ENCODE data around the gene SWSAP1.

Gene SWSAP1

DNA sequence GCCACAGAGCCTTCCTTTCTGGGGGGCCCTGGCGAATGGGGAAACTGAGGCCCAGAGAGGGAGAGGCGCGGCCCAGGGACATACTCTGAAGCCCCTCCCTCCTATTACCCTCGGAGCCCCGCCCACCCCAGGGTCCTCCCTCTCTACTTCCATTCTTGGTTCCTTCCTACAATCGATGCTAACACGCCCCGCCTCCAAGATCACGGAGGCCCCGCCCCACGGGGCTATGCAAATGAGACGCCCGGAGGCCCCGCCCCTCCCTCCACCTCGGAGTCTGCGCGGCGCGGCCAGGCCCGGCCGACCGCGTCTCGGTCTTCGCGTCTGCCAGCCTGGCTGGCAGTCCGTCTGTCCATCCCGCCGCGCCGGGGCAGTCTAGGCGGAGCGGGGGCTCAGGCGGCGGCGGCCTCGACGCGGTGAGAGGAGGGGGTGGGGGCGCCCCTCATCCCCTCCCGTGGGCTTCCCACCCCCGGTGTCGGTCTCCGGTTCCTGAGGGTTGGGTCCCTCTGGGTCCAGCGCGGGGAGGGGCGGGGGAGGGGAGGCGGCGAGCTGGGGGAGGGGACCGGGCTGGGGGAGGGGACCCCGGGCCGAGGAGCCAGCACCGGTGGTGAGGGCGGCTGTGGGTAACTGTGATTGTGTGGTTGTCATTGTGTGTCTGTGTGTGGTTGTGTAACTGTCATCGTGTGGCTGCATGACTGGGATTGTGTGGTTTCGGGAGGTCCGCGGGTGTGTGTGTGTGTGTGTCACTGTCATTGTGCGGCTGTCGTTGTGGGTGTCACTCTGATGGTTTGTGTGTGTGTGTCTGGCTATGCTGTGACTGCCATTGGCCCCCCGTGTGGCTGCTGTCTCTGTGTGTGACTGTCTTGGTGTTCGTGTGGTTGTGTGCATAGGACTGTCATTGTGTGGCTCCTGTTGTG lies 19.0 kb upstream of the SWSAP1 start, which contains the start of gene PLPPR2:
Gene PLPPR2 (plus strand): TSS at position 273 of the 914 bp plus-strand sequence. CDS start 2,242 bp downstream, outside the sequence.
- peak; percentile 90 for DNase-seq

DNA sequence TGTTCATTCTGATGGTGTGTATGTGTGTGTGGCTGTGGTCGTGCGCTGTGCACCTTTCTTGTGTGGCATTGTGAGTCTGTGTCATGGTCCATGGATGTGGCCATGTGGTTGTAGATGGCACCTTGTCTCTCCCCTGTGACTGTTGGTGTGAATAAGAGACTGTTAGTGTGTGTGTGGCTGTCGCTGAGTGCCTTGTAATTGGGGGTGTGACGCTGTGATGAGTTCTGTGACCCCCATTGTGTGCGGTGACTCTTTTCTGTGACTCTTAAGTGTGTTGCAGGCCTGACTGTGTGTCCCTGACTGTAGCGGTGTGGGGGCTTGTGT lies 18.4 kb upstream of the SWSAP1 start:
- DNase-seq, result no peak

DNA sequence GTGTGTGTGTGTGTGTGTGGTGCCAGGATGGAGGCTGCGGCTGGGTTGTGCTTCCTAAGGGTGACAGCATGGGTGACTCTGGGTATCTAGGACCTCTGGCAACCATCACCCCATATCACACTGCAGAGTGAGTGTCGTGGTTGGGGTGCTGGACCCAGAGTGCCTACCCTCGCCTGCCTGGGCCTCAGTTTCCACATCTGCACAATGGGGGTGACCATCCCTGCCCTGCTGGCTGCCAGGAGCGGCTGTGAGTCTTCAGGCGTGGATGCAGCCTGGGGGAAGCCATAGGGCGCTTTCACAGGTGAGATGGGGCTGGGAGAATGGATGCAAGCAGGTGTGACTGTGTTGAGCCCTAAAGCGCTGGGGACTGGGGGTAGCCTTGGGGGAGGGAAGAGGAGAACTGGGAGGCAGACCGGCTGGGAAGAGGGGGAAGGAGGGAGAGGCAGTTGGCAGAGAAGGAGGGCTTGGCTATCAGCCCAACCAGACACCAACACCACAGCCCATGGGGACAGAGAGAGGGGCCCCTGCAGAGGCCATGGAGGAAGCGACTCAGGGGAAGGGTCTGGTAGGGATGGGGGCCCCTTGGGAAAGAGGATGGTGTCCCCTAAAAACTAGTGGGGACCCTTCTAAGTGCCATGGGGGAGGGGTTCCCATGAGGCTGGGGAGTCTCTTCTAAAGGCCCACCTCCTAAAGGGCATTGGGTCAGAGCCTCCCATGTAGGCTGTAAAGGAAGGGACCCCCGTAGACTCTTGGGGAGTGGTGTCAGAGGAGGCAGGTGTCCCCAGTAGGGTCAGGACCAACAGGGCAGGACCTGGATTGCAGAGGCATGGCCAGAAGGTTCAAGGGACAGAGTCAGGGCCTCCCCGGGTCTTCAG lies 17.6 kb upstream of the SWSAP1 start:
- DNase-seq, result no peak

GRCh38 chr19:11359421-11359820 lies 15.0 kb upstream of the SWSAP1 start:
- no peak for DNase-seq

DNA sequence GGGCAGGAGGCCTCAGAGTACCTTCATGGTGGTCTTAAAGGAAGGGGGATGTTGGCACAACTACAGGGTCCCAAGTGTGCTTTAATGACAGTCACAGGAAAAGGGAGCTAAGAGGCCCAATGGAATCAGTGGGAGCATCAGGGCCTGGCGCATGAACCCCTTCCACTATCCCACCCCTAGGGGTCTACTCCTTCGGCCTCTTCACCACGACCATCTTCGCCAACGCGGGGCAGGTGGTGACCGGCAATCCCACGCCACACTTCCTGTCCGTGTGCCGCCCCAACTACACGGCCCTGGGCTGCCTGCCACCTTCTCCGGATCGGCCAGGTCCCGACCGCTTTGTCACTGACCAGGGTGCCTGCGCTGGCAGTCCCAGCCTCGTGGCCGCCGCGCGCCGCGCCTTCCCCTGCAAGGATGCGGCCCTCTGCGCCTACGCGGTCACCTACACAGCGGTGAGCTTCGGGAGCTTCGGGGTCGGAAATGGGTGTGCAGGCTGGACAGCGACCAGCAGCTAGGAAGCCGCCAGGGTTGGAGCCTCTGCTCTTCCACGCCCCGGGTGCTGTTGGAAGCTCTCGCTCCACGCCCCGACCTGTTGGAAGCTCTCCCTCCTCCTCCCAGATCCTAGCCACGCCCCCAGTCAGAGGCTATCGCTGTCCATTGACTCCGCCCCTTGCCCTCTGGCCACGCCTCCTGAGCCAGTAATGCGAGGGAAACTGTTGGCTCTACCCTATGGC lies 13.3 kb upstream of the SWSAP1 start:
- DNase-seq, result no peak

DNA sequence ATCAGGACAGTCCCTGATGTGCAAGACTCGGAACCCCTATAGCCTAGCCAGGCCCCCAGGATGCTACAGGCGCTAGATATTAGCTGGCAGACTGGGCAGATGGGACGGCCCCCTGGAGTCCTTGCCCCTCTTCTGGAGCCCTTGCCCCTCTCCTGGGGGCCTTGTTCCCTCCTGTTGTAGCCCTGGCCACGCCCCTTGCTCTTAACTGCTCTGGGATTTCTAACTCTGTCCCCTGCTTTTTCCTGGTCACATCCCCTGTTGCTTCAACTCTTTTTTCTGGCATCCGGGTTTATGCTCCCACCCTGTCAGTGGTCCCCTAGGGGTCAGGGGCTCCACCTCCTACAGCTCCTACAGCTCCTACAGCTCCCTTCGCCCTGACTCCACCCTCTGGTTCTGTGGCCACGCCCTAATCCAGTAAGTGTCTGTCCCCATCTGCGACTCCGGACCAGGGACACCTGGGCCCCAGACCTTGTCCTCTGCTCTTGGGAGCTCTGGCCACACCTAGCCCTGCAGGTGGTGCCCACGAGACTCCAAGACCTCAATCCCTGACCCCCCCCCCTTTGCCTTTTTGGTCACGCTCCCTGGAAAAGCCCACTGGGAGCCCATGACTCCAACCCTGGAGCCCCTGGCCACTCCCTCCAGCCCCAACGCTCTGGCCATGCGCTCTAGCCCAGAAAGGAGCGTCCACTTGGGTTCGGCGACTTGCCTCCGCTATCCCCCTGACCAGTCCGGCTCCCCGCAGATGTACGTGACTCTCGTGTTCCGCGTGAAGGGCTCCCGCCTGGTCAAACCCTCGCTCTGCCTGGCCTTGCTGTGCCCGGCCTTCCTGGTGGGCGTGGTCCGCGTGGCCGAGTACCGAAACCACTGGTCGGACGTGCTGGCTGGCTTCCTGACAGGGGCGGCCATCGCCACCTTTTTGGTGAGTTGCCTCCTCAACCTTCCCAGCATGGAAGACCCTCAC lies 12.4 kb upstream of the SWSAP1 start:
- no peak for DNase-seq

DNA sequence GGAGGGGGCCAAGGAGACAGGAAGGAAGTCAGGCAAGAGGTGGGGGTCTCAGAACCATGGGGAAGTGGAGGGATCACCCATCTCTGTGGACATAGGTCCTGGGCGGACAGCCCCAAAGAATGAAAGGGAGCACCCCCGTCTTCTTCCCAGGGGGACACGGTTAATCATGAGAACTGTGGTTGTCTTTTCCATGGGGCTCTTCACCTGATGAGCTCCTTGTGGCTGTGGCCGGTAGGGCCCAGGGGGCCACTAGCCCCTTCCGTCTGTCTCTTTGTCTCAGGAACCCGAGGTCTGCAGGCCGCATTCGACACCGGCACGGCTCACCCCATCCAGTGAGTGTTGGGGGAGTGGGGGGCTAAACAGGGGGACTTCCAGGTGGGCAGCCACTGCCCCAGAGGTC lies 10.6 kb upstream of the SWSAP1 start:
- no peak for DNase-seq

- no peak for DNase-seq
Observed at GRCh38 chr19:11364296-11364904, 10.1 kb upstream of the SWSAP1 start.

GRCh38 chr19:11364935-11365334 lies 9.5 kb upstream of the SWSAP1 start:
- no peak for DNase-seq

DNA sequence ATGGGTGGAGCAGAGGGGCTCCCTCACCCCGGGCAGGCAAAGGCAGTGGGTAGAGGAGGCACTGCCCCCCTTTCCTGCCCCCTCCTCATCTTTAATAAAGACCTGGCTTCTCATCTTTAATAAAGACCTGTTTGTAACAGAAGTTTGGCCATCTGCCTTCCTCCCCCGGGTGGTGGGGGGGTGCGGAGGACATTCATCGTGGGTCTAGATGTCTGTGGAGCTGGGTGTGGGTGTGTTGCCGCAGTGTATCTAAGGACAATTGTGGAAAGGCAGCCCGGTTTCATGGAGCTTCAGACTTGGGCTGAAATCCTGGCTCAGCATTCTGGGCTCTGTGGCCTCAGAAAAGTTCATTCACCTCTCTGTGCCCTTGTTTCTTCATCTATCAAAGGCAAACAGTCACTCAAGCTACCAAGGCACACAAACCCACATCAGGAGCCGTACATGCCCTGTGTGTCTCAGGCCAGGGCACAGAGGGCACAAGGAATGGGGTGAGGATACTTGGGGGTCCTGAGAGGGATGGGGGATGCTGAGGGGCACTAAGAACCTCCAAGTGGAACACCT lies 8.8 kb upstream of the SWSAP1 start:
- DNase-seq, result no peak

DNA sequence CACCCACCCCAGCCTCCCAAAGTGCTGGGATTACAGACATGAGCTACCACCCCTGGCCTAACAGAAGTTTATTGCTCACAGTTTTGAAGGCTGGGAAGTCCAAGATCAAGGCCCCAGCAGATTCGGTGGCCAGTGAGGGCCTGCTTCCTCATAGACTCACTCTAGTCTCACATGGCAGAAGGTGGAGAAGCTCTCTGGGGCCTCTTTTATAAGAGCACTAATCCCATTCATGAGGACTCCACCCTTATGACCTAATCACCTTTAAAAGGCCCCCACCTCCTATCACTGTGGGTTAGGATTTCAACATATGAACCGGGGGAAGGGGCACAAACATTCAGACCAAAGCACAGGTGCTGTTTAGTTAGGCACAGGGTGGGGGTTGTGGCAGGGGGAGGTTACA lies 6.9 kb upstream of the SWSAP1 start:
- no peak for DNase-seq

- DNase-seq, result no peak
Observed at GRCh38 chr19:11370744-11371143, 3.7 kb upstream of the SWSAP1 start.

DNA sequence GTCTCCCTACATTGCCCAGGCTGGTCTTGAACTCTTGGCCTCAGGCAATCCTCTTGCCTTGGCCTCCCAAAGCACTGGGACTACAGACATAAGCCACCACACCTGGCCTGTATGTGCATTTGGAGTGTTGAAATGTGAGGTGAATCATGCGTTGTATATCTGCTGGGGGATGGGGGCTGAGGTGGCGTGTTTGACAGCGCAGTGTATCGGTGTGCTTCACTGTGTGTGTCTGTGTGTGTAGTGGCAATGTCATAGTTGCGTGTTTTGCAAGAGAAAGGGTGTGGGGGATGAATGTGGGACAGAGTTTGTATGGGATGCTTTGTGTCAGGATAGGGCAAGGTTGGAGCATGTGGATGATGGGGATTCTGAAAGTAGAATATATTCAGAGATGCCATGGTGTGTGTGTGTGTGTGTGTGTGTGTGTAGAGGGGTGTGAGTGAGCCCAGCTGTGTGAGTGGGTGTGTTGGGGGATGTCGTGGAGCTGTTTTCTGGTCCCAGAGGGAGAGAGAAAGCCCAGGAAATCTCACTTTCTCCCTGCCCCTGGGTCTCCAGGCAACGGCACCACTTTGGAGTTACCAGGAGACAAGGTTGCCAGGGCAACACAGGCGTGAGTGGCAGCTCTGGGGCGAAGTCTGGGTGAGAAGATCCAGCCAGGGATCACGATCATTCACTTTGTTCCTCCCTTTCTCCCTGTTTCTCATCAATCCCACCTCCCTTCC lies 1.1 kb upstream of the SWSAP1 start:
- DNase-seq, result peak; percentile 77

DNA sequence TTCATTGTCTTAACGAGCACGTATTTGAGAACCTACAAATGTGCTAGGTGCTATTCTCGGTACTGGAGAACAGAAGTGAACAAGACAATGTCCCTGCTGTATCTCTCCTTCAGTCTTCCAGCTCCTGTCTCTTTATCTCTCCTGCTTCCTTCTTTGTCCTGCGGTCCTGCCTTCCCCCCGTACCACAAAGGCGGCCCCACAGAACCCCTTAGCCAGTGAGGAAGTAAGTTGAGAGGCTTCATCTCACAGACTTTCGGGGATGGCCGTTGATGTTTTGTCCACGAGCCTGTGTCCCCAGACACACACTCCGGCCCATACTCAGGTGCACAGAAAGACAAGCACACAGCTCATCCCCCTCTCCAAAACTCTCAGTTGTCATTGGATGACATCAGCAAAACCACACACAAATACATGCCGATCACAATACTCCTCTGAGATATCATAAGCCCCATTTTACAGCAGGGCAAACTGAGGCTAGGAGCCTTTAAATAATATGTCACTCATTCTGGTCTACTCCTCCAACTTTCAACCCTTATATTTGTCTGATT lies 507 bp upstream of the SWSAP1 start:
- DNase-seq, result no peak

GRCh38 chr19:11375143-11375948 lies 880 bp downstream of the SWSAP1 start:
- no peak for DNase-seq

DNA sequence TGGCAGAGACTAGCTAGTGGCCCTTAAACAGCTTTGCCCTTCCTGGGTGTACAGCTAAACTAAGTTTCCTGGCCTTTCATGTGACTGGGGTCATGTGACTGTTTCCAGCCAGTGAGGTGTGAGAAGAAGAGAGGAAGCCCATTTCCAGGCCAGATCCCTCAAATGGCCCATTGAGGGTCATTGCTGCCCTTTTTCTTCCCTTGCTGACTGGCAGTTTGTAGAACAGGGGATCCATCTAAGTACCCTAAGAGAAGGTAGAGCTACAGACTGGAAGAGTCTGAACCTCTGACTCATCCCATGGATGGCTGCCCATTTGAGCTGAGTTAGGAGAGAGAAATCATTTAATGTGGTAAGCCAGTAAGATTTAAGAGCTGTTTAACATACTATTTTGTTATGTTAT lies 2.8 kb downstream of the SWSAP1 start:
- no peak for DNase-seq

DNA sequence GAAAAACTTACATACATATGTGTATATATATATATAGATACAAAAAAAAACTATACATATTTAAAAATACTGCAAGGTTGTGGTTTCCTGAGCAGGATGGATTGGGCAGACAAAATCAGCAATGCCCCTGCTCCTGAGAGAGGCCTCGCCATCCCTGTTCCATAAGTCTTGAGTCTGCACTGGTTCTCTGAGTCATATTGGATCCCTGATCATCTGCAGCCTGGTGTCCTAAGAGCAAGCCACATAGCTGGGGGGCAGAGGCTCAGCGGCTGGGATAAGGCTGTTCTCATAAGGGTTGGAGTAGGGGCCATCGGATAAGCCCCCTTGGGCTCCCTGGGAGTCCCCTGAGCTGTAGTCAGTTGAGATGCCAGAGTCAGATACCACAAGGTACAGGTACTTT lies 3.3 kb downstream of the SWSAP1 start:
- DNase-seq, result no peak

GRCh38 chr19:11378319-11379189 lies 4.1 kb downstream of the SWSAP1 start:
- DNase-seq, result no peak
